ENCODE measurements around the gene PRAMEF8. TPM values are rescaled to one million over a fixed set of nuclear protein-coding genes. Genes with fewer than 3 reads are reported as not detected.
"Not testable (repeated sequence)": the region's sequence is repeated elsewhere in the genome, so short reads cannot be mapped to it uniquely, and the experiment has no call there.

PRAMEF8 gene
- total RNA-seq, 1 experiment from 2014 or later, result not detected

DNA sequence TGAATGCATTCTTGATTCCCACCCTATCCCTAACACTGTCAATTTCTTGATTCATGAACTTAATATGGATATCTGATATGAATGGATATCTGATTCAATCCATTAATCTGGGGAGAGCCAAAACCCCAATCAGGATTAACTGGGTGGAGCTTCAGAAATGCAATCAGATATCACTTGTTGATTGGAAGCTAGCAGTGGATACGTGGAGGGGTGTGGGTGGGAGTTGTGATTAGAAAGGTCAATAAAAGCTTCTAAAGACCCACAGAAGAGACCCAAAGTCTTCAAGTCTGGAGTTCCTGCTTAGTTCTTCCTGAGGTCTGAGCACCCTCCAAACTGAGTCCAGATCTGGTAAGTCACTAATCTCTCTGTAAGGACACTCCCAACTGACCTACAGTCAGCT, 18.3 kb upstream of the PRAMEF8 start, which contains the start of gene PRAMEF33:
TSS of gene PRAMEF33 (plus strand) at position 301 of the 400 bp plus-strand sequence. CDS start 2,416 bp downstream, outside the sequence.
- not testable (repeated sequence) for H3K4me3 Mint-ChIP-seq; H3K14ac ChIP-seq (ENCODE audit: insufficient read depth, low read length)
- H3K9me3 Mint-ChIP-seq, result peaks cover 5 to 12% of the 10 kb centered on the region in 2 experiments

DNA sequence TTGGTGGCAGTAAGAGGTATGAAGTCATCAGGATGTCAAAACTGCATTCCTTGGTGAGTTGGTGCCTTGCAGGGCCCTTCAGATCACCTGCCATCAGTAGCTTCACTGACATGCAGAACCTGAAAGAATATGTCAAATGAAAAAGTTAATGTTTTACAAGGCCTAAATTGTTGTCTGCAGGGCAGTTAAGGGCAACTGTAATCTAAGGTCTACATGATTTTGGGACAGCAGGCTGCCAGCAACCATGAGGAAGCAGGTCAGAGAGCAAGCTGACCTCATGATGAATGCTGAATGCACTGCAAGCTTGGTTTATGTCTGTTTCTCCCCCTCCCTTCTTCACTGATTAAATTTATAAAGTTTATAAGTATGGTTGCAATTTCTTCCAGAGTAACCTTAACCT, 17.3 kb upstream of the PRAMEF8 start:
- not testable (repeated sequence) for H4K8ac ChIP-seq (replicated peaks; ENCODE audit: insufficient read length, low read depth, low read length); H2BK120ac ChIP-seq (ENCODE audit: low read depth, low read length, poor library complexity, severe bottlenecking); H4K20me1 ChIP-seq (ENCODE audit: control insufficient read depth, insufficient read depth, insufficient read length); H3T11ph ChIP-seq (ENCODE audit: low read length); H3K79me2 ChIP-seq (ENCODE audit: insufficient read depth, low read length); H3K27ac ChIP-seq (ENCODE audit: insufficient read length, low read depth, low read length); H3K4me1 Mint-ChIP-seq; H3K4ac ChIP-seq (ENCODE audit: low read depth, low read length); H3K27me3 ChIP-seq (ENCODE audit: insufficient read depth, low read length); H2BK12ac ChIP-seq (ENCODE audit: insufficient read length, low read depth, low read length); H4K91ac ChIP-seq (ENCODE audit: insufficient read length, low read depth, low read length); H3K4me3 Mint-ChIP-seq; H2AFZ ChIP-seq (ENCODE audit: low read length); H3K23me2 ChIP-seq (ENCODE audit: insufficient read length, low read depth, low read length, poor library complexity, severe bottlenecking); DNase-seq; H2BK15ac ChIP-seq (ENCODE audit: low read depth, low read length); H2BK5ac ChIP-seq (ENCODE audit: insufficient read length, low read length); H3K79me1 ChIP-seq (ENCODE audit: insufficient read depth, low read depth, low read length, poor library complexity, severe bottlenecking); H2AK5ac ChIP-seq (ENCODE audit: insufficient read length, low read length); H3K23ac ChIP-seq (ENCODE audit: insufficient read length, low read depth, low read length); H3K4me2 ChIP-seq (ENCODE audit: insufficient read depth, insufficient read length, low read length); H3K56ac ChIP-seq (ENCODE audit: insufficient read length, low read depth, low read length); H3K27ac Mint-ChIP-seq; H3K36me3 Mint-ChIP-seq (ENCODE audit: insufficient read depth in 1 of 3, low read depth in 3 of 3); H2BK20ac ChIP-seq (ENCODE audit: low read depth, low read length, poor library complexity, severe bottlenecking); H3K4me1 ChIP-seq (ENCODE audit: insufficient read depth, low read length); H3K18ac ChIP-seq (ENCODE audit: insufficient read length, low read depth, low read length); H3K9me3 ChIP-seq (ENCODE audit: control insufficient read depth, low read depth, low read length); H4K5ac ChIP-seq (ENCODE audit: insufficient read length, low read depth, low read length); H3K9ac ChIP-seq (ENCODE audit: extremely low read depth, insufficient read length, low read length); H3K14ac ChIP-seq (ENCODE audit: insufficient read depth, low read length); H3K27me3 Mint-ChIP-seq (ENCODE audit: low read depth)
- H3K9me3 Mint-ChIP-seq, result peaks cover 5 to 12% of the 10 kb centered on the region in 2 experiments

More for the DNA sequence above, 18.3 kb upstream of the PRAMEF8 start, which contains the start of gene PRAMEF33:
- H4K91ac ChIP-seq (ENCODE audit: insufficient read length, low read depth, low read length); H2AFZ ChIP-seq (ENCODE audit: low read length); H2AK5ac ChIP-seq (ENCODE audit: insufficient read length, low read length); H3K56ac ChIP-seq (ENCODE audit: insufficient read length, low read depth, low read length); H2BK12ac ChIP-seq (ENCODE audit: insufficient read length, low read depth, low read length); H3K27me3 ChIP-seq (ENCODE audit: insufficient read depth, low read length); H3T11ph ChIP-seq (ENCODE audit: low read length); H3K4me1 ChIP-seq (ENCODE audit: insufficient read depth, low read length); H3K9ac ChIP-seq (ENCODE audit: extremely low read depth, insufficient read length, low read length); H3K36me3 Mint-ChIP-seq (ENCODE audit: insufficient read depth in 1 of 3, low read depth in 3 of 3); H4K20me1 ChIP-seq (ENCODE audit: control insufficient read depth, insufficient read depth, insufficient read length); H2BK15ac ChIP-seq (ENCODE audit: low read depth, low read length); H3K79me1 ChIP-seq (ENCODE audit: insufficient read depth, low read depth, low read length, poor library complexity, severe bottlenecking); H3K23me2 ChIP-seq (ENCODE audit: insufficient read length, low read depth, low read length, poor library complexity, severe bottlenecking); H2BK20ac ChIP-seq (ENCODE audit: low read depth, low read length, poor library complexity, severe bottlenecking); H2BK5ac ChIP-seq (ENCODE audit: insufficient read length, low read length); H4K8ac ChIP-seq (replicated peaks; ENCODE audit: insufficient read length, low read depth, low read length); H4K5ac ChIP-seq (ENCODE audit: insufficient read length, low read depth, low read length); H3K27ac ChIP-seq (ENCODE audit: insufficient read length, low read depth, low read length); H3K27ac Mint-ChIP-seq; H3K9me3 ChIP-seq (ENCODE audit: control insufficient read depth, low read depth, low read length); H3K23ac ChIP-seq (ENCODE audit: insufficient read length, low read depth, low read length); H2BK120ac ChIP-seq (ENCODE audit: low read depth, low read length, poor library complexity, severe bottlenecking); H3K4ac ChIP-seq (ENCODE audit: low read depth, low read length); H3K18ac ChIP-seq (ENCODE audit: insufficient read length, low read depth, low read length); H3K4me1 Mint-ChIP-seq; DNase-seq; H3K4me2 ChIP-seq (ENCODE audit: insufficient read depth, insufficient read length, low read length); H3K27me3 Mint-ChIP-seq (ENCODE audit: low read depth); H3K79me2 ChIP-seq (ENCODE audit: insufficient read depth, low read length): not testable (repeated sequence)
- WGBS (ENCODE audit: extremely low coverage, insufficient read length, low lambda C conversion rate), result no CpG with 5 or more reads among the region's 1 CpG
